NCI-H526 treated with DMSO at 0.1 percent for 48 hours (cell line): ENCODE results near the gene UBE2J2.

Source experiments
- DNase-seq: peaks from one replicate; lab custom pipeline; 2025; lab: John Stamatoyannopoulos, UW

The UBE2J2 gene

DNA sequence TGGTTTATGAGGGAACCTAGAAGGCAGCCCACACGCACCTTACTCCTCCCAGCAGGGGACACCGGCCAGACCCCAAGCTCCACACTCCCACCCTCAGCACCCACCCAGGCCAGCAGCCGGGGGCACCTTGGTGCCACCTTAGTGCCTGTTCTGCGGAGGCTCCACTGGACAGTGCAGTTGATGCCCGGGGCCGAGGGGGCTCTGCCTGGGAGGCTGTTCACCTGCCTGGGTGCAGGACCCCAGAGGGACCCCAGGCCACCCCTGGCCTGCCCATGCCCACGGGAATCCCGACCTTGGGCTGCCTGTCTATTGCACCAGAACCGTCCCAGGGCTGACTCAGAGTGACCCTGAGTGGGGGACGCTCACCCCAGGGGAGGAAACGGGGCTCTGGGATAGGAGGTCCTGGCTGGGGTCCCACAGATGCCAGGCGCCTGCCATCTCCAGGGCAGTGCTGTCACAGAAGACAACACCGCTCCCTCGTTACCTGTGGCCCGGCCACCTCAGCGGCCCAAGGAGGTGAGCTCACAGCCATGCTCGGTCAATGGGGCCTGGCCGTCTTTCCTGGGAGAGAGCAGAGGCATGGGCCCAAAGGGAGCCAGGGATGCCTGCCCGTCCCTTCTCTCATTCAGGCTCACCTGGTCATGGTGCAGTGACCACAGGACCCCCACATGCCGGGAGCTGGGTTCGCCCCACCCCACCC lies 7.3 kb upstream of the UBE2J2 start:
- DNase-seq, result no peak

DNA sequence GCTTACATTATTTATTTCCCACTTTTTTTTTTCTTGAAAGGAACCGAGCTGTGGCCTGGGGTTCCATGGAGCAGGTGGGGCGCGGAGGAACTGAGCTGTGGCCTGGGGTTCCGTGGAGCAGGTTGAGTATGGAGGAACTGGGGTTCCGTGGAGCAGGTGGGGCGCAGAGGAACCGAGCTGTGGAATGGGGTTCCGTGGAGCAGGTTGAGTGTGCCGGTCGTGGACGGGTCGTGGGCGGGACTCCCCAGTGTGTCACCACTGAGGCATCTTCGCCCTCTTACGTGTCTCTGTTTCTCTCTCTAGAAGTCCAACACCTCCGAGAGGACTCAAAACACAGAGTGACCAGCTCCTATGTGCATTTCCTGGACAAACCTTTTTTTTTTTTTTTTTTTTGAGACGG lies 5.4 kb upstream of the UBE2J2 start:
- no peak for DNase-seq

DNA sequence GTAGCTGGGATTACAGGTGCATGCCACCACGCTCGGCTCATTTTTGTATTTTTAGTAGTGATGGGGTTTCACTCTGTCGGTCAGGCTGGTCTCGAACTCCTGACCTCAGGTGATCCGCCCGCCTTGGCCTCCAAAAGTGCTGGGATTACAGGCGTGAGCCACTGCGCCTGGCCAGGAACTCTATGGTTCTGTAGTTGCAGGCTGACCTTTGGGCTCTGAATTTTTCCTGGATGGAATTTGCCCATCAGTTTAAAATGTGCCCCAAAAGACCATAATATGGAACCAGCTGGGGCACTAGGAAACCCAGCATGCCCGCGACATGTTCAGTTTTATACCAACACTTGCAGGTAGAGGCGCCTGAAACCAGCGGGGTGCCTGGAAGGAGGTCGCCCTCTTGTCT lies 5.0 kb upstream of the UBE2J2 start:
- DNase-seq, result no peak

DNA sequence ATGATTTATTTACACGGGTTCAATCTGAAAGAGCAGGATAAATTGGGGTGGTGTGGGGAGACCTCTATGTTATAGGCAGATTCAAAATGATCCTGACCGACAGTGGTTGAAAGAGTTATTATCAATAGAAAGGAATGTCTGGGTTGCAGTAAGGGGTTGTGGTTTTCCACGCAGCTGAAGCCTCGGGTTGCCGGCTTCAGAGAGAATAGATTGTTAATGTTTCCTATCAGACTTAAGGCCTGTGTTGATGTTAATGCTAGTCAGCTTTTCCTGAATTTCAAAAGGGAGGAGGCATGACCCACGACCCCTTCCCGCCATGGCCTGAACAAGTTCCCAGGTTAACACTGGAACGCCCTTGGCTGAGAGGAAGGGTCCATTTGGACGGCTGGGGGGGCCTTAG lies 2.2 kb upstream of the UBE2J2 start:
- no peak for DNase-seq

DNA sequence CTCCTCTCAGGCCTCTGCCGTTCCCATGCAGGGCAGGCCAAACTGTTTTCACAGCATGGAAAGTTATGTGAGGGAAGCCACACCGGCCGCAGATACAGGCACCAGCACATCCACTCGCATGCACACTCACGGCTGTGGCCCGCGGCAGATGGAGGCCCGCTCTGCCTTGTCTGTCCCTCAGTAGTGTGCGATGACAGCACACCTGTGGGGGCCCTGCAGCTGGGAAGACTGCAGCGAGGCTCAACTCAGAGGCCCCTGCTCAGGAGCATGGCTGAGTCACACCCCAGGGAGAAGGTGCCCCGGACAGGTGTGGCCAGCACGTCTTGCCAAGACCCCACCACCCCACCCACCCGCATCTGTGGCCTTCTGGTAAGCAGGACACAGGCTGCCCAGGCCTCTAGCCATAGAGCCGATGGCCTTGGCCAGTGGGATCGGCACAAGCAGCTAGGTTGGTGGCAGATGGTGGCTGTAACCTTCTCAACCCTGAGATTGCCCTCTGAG lies 1.3 kb upstream of the UBE2J2 start:
- DNase-seq, result no peak

DNA sequence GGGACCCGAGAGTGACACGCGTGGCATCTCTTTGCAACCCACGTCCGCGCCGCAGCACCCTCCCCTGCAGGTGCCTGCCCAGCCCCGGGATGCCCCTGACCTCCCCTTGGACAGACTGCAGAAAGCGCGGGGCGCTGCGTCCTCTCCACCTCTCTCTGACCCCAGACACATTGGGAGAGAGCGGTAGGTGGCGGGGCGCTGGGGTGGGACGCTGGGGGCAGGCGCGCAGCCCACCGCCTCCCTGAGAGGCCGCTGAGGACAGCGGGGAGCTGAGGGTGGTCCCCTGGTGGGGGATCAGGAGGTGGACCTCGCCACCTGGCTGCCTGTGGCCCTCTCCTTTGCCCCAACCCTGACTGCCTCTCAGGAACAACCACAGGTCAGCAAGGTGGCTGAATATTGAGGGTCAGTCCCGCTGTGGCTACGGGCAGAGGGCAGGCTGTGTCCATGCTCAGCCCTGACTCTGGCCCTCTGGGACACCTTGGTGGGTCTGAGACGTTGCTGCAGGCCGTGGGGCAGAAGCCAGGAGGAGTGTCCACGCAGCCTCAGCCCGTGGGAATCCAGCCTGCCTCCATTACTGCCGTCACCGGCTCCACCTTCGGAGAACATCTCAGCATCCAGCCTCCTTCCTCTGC lies 761 bp upstream of the UBE2J2 start:
- no peak for DNase-seq

DNA sequence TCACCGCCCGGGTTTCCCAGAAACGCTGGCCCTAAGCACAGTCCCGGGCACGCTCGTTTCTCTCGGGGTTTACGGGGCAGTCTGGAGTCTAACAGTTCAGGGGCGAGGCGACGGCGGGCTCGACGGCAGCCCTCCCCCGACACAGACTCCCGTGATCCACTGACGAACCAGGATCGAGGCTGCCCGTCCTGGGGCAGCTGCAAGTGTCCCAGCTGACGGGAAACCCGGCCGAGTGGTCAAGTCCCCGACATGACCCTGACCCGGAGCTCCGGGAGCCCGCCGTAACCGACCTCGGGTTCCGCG lies 494 bp downstream of the UBE2J2 start:
- DNase-seq, result no peak

DNA sequence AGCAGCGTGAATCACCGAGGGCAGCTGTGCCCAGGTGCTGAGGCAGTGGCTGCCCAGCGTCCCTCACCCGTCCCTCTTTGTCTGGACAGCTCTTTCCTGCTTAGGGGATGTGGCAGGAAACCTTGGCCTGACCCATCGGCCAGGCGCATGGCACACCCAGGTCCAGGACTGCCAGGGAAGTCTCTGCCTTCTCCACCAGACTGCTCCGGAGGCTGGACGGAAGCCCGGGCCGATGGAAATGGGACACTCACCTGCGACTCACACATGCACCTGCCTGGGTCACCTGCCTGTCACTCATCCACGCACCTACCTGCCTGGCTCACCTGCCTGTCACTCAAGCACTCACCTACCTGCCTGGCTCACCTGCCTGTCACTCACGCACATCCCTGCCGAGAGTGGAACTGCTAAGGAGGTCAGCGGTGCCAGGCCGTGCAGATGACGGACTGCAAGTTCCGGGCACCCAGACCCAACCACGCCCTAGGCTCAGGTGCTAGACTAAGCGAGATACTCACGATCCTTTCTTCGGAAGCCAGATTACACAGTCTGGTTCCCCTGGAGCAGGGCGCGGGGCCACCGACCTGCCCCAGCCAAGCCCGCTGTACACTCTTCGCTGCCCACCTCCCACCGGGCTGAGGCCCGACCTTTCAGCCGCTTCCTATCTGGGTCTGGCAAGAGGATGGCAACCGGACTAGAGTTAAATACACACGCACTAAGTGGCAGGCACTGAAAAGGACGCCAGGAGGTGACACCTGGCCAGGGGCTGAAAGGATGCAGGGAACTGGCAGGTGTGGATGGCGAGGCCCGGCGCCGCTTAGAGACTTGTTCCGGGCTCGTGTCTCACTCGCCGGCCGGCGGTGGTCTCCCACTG lies 1.1 kb downstream of the UBE2J2 start:
- DNase-seq, result no peak

DNA sequence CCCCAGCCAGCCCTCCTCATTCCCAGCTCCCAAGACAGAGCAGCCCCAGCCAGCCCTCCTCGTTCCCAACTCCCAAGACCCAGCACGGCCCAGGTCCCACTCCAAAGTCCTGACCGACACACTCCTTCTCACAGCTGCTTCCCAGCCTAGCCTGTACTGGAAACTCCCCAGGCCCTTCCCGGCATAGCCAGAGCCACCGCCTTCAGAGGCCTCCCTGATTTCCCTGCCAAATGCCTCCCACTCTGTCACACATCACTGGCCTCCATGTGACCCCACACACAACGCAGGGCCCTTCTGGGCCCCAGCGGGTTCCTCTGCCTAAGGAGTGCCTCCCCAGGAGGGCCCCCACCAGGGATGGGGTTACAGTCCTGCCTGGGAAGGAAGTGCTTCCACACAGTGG lies 2.8 kb downstream of the UBE2J2 start:
- DNase-seq, result no peak

DNA sequence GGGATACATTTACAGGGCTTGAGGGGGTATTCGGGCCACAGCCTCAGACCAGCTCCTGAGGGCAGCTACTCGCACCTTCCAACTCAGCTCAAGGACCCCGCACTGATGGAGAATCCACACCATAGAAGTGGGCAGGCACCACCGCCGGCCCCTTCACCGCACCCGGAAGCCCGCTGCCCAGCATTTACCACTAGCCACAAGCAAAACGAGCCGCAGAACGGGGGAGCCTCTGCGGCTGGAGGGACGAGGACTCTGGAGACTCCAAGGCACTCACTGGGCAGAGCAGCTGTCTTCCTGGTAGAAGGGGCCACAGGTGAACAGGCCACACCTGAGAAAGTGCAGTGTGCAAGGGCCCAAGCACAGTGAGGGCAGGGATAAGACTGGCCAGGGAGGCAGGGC lies 5.4 kb downstream of the UBE2J2 start:
- no peak for DNase-seq

DNA sequence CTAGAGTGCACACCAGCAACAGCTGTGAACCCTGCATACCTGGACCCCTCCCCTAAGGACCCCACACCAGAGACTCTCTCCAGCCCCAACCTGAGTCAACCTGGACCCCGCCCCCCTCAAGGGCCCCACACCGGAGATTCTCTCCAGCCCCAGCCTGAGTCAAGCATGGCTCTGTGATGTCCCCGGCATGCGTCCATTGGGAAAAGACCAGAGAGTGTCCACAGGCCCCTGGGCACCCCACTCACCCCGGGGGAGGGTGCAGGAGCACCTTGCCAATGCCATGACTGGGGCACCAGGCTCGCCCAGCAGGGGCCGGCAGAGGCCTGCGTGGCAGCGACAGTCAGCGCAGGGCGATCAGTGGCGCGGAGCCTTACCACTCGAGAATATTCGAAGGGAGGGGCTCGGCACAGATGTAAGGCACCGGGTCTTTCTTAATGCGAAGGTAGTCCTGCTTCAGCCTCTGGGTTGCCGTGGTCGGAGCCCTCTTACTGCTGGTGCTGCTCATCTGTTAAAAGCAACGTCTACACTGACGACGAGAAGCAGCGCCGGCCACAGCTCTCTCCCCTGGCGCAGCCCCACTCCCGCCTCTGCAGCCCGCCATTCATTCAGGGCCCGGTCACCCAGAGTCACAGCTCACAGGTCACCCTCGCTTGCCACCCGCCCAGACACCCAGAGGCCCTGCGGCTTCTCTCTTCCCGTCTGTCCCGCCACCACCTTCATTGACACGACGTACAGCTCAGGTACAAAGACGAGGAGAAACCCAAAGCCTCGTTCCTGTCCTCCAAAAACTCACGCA lies 6.0 kb downstream of the UBE2J2 start:
- DNase-seq, result no peak

DNA sequence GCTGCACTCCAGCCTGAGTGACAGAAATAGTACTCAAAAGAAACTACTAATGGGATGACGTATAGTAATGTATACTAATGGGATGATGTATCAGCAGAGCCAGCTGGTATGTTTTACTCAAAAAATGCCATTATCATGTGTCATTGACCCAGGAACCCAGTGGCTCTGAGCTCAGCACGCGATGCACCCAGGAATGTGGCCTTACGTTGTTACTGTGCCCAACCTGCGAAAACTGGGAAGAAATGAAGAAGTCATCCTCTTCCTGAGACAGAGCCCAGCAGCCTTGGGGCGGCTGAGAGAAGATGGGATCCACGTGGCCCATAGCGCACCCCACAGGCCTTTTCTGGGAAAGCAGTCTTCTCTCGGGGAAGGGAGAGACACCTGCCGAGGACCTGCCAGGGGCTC lies 8.8 kb downstream of the UBE2J2 start:
- no peak for DNase-seq

DNA sequence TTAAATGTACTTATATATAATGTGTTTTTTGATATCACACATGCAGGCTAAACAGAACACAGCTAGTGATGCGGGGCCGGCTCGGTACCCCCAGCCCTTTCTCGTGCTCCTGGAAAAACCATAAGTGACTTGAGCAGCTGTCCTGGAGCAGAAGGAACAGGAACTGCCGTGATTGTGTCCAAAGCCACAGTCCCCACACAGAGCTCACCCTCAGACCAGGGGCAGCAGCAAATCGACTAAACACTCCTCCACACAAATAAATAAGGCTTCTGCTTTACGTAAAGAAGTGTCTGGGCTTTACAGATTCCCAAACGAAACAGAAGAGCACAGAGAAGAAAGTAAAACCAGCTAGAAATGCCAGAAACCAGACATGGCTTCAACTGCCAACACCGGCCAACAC lies 9.6 kb downstream of the UBE2J2 start:
- no peak for DNase-seq

DNA sequence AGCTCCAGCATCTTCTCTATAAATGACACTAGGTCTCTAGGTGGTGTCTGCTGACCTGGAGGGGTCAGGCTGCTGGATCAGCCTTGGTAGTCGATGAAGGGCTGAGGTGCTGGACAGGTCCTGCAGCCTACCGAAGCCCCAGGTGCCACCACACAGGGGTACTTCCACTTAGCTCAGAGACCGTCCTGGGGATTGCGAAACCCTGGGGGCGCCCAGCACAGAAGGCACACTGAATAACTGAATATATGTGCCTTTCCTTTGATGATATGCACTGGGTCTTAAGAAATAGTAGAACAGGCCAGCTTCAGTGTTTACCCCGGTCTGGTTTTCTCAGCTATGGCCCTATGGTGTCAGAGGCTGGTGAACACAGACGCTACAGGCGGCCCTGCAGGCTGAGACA lies 10.9 kb downstream of the UBE2J2 start:
- DNase-seq, result no peak

DNA sequence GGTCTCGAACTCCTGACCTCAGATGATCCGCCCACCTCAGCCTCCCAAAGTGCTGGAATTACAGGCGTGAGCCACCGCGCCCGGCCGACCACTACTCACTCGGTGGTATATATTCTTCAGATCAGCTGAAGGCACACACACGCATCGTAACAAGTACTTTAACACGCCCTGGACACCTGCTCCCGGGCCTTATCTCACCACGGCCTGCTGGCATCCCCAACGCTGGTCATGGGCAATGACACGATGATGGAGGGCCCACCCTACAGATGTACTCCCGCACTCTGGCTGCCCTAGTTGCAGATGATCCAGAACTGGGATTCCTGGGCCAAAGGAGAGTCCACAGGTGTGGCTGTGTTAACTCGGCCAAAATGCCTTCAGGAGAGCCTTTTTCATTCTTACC lies 11.6 kb downstream of the UBE2J2 start:
- DNase-seq, result no peak

DNA sequence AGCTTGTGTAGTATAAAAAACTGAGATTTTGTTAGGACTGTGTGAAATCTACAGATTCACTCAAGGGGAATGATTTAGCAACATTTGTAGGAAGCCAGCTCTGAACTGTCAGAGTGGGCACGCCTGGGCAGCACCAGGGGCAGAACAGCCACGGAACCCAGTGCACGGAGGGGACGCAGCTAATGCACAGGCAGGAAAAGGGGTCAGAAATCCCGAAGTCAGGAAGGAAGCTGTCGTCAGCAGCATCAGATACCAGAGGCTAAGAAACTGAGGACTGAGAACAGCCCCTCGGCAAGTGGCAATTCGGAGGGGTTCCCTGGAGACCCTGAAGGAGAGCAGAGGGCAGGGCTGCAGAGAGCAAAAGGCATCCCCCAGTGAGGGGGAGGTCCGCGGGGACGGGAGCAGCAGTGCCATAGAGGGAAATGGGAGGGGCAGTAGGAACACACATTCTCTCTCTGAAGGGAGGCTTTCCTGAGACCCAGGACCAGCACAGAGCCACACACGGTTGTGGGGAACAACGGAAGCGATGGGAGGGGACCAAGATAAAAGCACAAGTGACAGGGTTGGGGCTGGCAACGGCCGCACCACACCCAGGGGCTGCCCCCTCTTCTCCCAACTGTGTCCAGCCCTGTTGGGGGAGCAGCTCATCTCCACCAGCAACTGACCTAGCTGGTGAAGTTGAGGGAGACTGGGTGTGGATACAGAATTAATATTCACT lies 12.7 kb downstream of the UBE2J2 start:
- no peak for DNase-seq

DNA sequence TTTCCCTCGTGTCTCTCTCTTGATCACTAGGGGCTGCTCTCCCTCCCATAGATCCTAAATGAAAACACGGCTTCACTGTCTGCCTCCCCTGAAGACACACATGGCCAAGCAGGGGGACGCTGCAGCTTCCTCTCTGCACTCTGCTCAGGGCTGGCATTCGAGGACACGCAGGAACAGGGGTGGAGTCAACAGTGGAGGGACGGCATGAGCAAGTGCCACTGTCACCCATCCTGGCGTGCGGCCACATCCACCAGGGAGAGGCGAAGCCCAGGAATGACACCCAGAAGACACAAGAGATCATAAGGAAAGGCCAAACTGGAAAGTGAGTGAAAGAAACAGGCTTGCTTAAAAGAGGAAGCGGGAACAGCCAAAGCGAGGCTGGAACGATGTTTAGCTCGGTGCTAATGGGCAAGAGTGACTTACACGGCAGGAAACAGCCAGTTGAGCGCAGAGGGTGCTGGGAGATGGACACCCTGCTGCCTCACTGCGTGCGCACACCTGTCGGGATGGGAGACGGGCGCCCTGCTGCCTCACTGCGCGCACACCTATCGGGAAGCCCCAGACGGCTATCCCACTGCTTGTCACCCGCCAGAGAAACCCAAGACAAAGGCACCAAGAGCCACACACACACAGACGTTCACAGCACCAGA lies 13.6 kb downstream of the UBE2J2 start:
- no peak for DNase-seq

DNA sequence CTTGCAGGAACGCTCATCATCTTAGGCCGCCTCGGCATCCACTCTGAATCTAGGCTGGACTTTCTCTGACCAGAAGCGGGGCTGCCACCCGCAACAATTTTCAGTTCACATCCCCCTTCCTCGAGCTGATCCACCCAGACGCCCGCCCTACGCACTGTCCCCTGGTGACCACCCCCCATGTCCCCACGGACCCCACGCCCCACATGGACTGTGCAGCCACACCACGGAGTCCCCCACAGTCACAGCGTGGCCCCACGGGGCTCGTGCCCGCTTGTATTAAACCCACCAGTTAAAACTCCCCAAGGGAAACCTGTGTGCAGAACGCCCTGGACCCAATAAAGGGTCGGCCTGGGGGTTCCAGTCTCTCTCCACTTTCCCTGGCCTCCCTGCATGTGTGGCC lies 14.1 kb downstream of the UBE2J2 start:
- DNase-seq, result no peak

DNA sequence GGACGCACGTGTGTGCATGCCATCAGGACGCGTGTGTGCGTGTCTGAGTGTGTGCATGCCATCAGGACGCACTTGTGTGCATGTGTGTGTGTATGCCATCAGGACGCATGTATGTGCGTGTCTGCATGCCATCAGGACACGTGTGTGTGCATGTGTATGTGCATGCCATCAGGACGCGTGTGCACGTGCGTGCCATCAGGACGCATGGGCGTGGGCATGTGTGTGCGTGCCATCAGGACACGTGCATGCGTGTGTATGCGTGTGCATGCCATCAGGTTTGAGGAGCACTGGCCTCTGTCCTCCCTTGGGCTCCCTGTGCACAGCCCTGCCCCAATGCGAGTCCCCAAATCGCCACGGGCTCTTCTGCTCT lies 14.6 kb downstream of the UBE2J2 start:
- DNase-seq, result no peak

DNA sequence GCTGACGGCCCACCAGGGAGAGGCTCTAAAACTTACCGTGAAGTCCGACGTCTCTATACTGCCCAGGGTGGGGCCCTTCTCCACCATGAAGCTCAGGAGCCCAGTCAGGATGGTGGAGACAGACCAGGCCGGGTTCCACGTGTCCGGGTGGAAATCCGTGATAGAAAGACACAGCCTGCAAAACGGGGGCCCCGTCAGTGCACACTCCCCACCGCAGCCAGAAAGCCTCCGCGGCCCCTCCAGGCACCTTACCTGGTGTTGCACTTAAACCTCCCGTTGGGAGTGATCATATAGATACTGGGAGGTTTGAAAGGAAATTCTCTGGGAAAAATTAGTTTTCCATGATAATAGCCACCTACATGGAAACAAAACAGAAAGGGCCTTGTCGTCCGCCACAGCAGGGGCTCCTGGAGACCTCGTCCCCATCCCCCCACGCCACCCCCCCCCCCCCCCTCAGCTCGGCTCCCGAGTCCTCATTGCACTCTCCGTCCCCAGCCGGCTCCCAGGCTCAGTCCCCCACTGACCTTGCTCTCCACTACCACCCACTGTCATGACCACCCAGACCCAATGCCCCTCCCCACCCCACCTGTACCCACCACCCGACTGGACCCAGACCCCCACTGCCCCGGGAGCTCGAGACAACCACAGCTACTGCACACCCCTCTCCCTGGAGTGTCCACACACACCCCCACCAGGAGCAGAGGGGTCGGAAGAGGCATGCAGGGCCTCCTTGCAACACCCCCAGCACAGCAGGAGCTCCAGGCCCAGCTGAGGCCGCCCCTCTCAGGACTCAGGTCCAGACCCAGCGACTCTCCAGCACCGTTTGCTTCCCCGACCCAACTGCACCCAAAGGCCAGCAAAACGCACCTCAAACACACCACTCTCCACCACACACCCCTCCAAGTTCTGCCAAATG lies 16.4 kb downstream of the UBE2J2 start:
- DNase-seq, result no peak
